ENCODE data around the gene ZDHHC3. TPM values are rescaled to one million over a fixed set of nuclear protein-coding genes. Genes with fewer than 3 reads are reported as not detected.

Gene ZDHHC3
- total and polyA plus RNA-seq, 12 donors = 30.1 to 148 (median 95.8) TPM

GRCh38 chr3:44920081-44920480, 55.9 kb downstream of the ZDHHC3 start:
- 90 to 95% (median 93%) methylated on average over 1 to 3 of the region's 3 CpGs for WGBS, 4 donors
- Histone ChIP-seq H3K4me1 (replicated peaks in 1 of 2) (peaks cover 0 to 14% of the 10 kb centered on the region in 2 donors), H3K4me3 (no peak overlapping the region), H3K36me3 (replicated peaks in 1 of 2) (peaks cover 0 to 3% of the 10 kb centered on the region in 2 donors), H3K9me3 (replicated peaks in 1 of 3) (no peaks in the 10 kb centered on the region), H3K27ac (no peak overlapping the region), H3K27me3 (no peaks in the 10 kb centered on the region)
- intact Hi-C loops (cut with DNase I) = no loop called here
- TF ChIP-seq CTCF (IDR thresholded peaks at IDR 0.05) (no peak), POLR2A (IDR thresholded peaks at IDR 0.05) (no peak)
- peak in 1 of 7 donors; percentile 23 for DNase-seq

- Histone ChIP-seq H3K36me3 (replicated peaks in 1 of 2) (peaks cover 0 to 3% of the 10 kb centered on the region in 2 donors), H3K4me3 (no peak overlapping the region), H3K27ac (no peak overlapping the region), H3K27me3 (no peaks in the 10 kb centered on the region), H3K4me1 (replicated peaks in 1 of 2) (peaks cover 0 to under 1% of the 10 kb centered on the region in 2 donors), H3K9me3 (replicated peaks in 1 of 3) (no peaks in the 10 kb centered on the region)
- intact Hi-C loops (cut with DNase I) = no loop called here
- no peak for TF ChIP-seq CTCF (IDR thresholded peaks at IDR 0.05)
- TF ChIP-seq POLR2A (IDR thresholded peaks at IDR 0.05) = no peak
- no peak for DNase-seq
- WGBS, 4 donors = 93 to 100% (median 96%) methylated on average over 5 to 6 of the region's 6 CpGs
These were observed 57.4 kb downstream of the ZDHHC3 start for GRCh38 chr3:44918581-44918980.

- no peak for DNase-seq
- Histone ChIP-seq H3K9me3 (replicated peaks in 1 of 3) (no peaks in the 10 kb centered on the region), H3K36me3 (replicated peaks in 1 of 2) (peaks cover 0 to 3% of the 10 kb centered on the region in 2 donors), H3K4me3 (no peak overlapping the region), H3K27ac (no peak overlapping the region), H3K4me1 (replicated peaks in 1 of 2) (no peaks in the 10 kb centered on the region), H3K27me3 (no peaks in the 10 kb centered on the region)
- intact Hi-C loops (cut with DNase I) = no loop called here
- WGBS, 4 donors = 94 to 99% (median 97%) methylated on average over 10 to 12 of the region's 12 CpGs
- TF ChIP-seq CTCF (IDR thresholded peaks at IDR 0.05) (no peak), POLR2A (IDR thresholded peaks at IDR 0.05) (no peak)
These were observed 57.9 kb downstream of the ZDHHC3 start for GRCh38 chr3:44918087-44918486.

GRCh38 chr3:44915702-44916438, 60.1 kb downstream of the ZDHHC3 start:
- intact Hi-C loops (cut with DNase I) = no loop called here
- Histone ChIP-seq H3K27me3 (no peaks in the 10 kb centered on the region), H3K4me1 (replicated peaks in 1 of 2) (no peaks in the 10 kb centered on the region), H3K27ac (peak overlapping the region in 1 of 5 donors; percentile 8), H3K36me3 (replicated peaks in 1 of 2) (no peaks in the 10 kb centered on the region), H3K4me3 (no peak overlapping the region), H3K9me3 (replicated peaks in 1 of 3) (no peaks in the 10 kb centered on the region)
- WGBS, 4 donors = 70 to 83% (median 72%) methylated on average over 6 to 8 of the region's 8 CpGs
- DNase-seq = no peak
- TF ChIP-seq POLR2A (IDR thresholded peaks at IDR 0.05) = no peak
- no peak for TF ChIP-seq CTCF (IDR thresholded peaks at IDR 0.05)

All from adrenal gland (tissue), 12 donors.